Progenitor cell of endocrine pancreas (in vitro differentiated cells): ENCODE results near the gene TECPR2. TPM values are rescaled to one million over a fixed set of nuclear protein-coding genes. Genes with fewer than 3 reads are reported as not detected.
"Not testable (repeated sequence)": the region's sequence is repeated elsewhere in the genome, so short reads cannot be mapped to it uniquely, and the experiment has no call there.

Experiments
- DNase-seq: peaks from one replicate; pipeline ENCODE4 v3.0.0; 2021; ENCODE audit warnings: low spot score; ENCODE audit not compliant: unreplicated experiment
- H3K27ac Mint-ChIP-seq: 2 replicates; pipeline ENCODE4 v1.8.0; 2021; ENCODE audit warnings: mild to moderate bottlenecking, moderate library complexity, mixed read lengths
- H3K27me3 Mint-ChIP-seq: 2 replicates; pipeline ENCODE4 v1.8.0; 2021; ENCODE audit warnings: mixed read lengths
- H3K36me3 Mint-ChIP-seq: 2 replicates; pipeline ENCODE4 v1.8.0; 2022; ENCODE audit warnings: mixed read lengths; ENCODE audit not compliant: insufficient read depth
- H3K4me1 Mint-ChIP-seq: 2 replicates; pipeline ENCODE4 v1.8.0; 2021; ENCODE audit warnings: low read depth, mixed read lengths
- H3K4me3 Mint-ChIP-seq: 2 replicates; pipeline ENCODE4 v1.8.0; 2021; ENCODE audit warnings: low read depth, mild to moderate bottlenecking, moderate library complexity, mixed read lengths
- H3K9me3 Mint-ChIP-seq: 2 replicates; pipeline ENCODE4 v1.8.0; 2021; ENCODE audit warnings: low read depth, mixed read lengths
- CTCF ChIP-seq: fragments of 200-600 bp; sonication (generic); IDR thresholded peaks from one replicate; pipeline ENCODE4 v1.5.0; 2021; ENCODE audit warnings: antibody characterized with exemption, mild to moderate bottlenecking; ENCODE audit not compliant: unreplicated experiment
- total RNA-seq: library from RNA; stranded (reverse); gene quantifications from 2 replicates; pipeline ENCODE4 v1.2.1, GENCODE V29; 2021

TECPR2 gene
- total RNA-seq, 1 donor from 2014 or later: 34.2 TPM

GRCh38 chr14:102516531-102517391, 154.0 kb downstream of the TECPR2 start:
- H3K9me3 Mint-ChIP-seq: no peaks in the 10 kb centered on the region
- no peaks in the 10 kb centered on the region for H3K27me3 Mint-ChIP-seq
- TF ChIP-seq CTCF: peak; percentile 93
- peak overlapping the region; percentile 78 for H3K4me3 Mint-ChIP-seq
- DNase-seq: peak; percentile 84
- H3K27ac Mint-ChIP-seq: peak overlapping the region; percentile 85
- no peaks in the 10 kb centered on the region for H3K4me1 Mint-ChIP-seq
- H3K36me3 Mint-ChIP-seq: no peaks in the 10 kb centered on the region

GRCh38 chr14:102517392-102518062, 154.8 kb downstream of the TECPR2 start:
- no peaks in the 10 kb centered on the region for H3K27me3 Mint-ChIP-seq
- DNase-seq: no peak
- peak overlapping the region; percentile 79 for H3K4me3 Mint-ChIP-seq
- no peaks in the 10 kb centered on the region for H3K9me3 Mint-ChIP-seq
- TF ChIP-seq CTCF: no peak
- H3K36me3 Mint-ChIP-seq: no peaks in the 10 kb centered on the region
- H3K27ac Mint-ChIP-seq: peak overlapping the region; percentile 86
- H3K4me1 Mint-ChIP-seq: no peaks in the 10 kb centered on the region

GRCh38 chr14:102518063-102518648, 155.4 kb downstream of the TECPR2 start:
- Mint-ChIP-seq H3K36me3 (no peaks in the 10 kb centered on the region), H3K4me1 (no peaks in the 10 kb centered on the region), H3K27me3 (peaks cover 3% of the 10 kb centered on the region), H3K27ac (no peak overlapping the region), H3K9me3 (no peaks in the 10 kb centered on the region), H3K4me3 (peak overlapping the region; percentile 79)
- no peak for TF ChIP-seq CTCF
- DNase-seq: no peak

- not testable (repeated sequence) for H3K27ac Mint-ChIP-seq, H3K9me3 Mint-ChIP-seq, H3K4me3 Mint-ChIP-seq, H3K4me1 Mint-ChIP-seq, H3K27me3 Mint-ChIP-seq, DNase-seq, H3K36me3 Mint-ChIP-seq
Measured at GRCh38 chr14:102519709-102520108, 157.0 kb downstream of the TECPR2 start.

GRCh38 chr14:102523200-102523568, 160.4 kb downstream of the TECPR2 start:
- no peak for TF ChIP-seq CTCF
- Mint-ChIP-seq H3K4me3 (no peak overlapping the region), H3K36me3 (no peaks in the 10 kb centered on the region), H3K27me3 (peaks cover 3% of the 10 kb centered on the region), H3K9me3 (no peaks in the 10 kb centered on the region), H3K27ac (no peak overlapping the region), H3K4me1 (peaks cover 6% of the 10 kb centered on the region)
- DNase-seq: no peak
